NCI-H146 (cell line): ENCODE data around the gene TFEB.

Experiments used
- DNase-seq: peaks from one replicate; lab custom pipeline; 2025; lab: John Stamatoyannopoulos, UW

TFEB gene

DNA sequence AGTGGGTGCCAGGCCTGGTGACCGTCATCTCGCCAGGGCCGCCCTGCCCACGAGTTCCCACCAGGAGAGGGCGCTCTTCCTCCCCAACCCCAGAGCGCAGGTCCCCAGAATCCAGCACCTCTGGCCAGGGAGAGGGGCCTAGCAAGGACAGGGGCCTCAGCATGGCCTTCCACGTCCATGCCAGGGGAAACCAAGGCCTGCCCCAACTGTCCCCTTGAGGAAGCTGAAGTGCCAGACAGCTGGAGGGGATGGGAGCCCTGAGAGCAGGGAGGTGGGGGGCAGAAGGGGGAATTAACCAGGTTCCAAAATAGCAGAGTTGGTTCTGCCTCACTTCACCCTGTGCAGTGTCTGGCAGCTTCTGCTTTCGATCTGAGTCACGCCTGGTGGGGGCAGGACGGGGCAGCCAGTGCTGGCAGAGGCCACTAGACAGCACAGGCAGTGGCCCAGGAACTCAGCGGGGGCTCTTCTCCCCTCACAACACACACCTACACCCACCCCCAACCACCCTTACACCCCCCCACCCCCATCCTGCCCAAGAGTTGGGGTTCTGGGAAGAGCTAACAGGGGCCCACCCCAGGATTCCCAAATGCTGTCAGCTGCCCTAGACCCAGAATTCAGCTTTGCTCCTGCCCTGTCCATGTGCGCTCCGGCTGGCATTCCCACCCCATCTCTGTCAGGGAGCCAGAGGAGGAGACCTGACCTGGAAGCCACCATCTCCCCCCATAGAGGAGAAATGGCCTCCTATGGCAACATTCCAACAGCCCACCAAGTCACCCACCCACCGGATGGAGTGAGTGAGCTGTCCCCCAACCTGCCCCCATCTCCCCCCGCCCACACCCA is 29.2 kb downstream of the TFEB start:
- DNase-seq = peak; percentile 45

GRCh38 chr6:41705311-41705995 is 30.0 kb downstream of the TFEB start:
- DNase-seq = peak; percentile 66

DNA sequence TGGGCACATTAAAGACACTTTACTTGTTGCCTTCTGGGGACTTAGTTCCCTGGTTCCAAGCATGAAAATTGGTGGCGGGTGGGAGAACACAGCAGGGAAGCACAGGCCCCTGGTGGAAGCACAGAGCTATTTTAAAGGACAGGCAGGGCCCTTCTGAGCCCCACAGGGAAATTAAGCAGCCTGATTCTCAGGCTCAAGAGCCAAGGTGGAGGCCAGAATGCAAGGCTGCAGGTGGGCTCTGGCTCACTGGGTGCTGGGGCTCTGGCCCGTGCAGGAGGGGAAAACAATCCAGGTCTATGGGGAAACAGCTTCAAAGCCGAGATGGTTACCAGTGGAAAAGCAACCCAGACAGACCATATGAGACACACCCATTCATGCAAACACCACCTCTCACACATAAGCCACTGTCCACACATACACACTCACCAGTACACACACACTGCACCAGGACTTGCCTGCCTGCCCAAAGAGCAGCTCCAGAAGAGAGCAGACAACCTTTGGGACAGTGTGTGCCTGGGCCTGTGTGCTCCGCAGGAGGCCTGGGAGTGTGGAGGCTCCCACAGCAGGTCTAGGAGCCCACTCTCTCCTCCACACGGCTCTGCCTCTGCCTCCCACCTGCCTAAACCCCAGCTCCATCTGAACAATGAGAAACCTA is 30.6 kb downstream of the TFEB start:
- DNase-seq = no peak

DNA sequence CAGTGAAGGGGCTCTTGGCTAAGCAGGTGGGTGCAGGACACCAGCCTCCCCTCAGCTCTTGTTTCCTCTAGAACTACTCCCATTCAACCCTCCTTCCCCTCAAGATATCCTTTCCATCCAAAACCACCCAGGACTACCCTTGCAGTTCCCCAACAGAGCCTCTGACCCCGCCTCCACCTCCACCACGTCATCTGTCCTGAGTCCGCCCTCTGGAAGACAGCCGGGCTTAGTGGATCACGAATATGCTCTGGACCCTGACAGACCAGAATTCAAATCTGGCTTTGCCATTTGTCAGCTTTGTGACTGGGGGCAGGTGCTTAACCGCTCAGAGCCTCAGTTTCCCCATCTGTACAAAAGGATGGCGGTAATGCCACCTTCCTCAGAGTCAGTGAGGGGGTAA is 31.4 kb downstream of the TFEB start:
- no peak for DNase-seq

DNA sequence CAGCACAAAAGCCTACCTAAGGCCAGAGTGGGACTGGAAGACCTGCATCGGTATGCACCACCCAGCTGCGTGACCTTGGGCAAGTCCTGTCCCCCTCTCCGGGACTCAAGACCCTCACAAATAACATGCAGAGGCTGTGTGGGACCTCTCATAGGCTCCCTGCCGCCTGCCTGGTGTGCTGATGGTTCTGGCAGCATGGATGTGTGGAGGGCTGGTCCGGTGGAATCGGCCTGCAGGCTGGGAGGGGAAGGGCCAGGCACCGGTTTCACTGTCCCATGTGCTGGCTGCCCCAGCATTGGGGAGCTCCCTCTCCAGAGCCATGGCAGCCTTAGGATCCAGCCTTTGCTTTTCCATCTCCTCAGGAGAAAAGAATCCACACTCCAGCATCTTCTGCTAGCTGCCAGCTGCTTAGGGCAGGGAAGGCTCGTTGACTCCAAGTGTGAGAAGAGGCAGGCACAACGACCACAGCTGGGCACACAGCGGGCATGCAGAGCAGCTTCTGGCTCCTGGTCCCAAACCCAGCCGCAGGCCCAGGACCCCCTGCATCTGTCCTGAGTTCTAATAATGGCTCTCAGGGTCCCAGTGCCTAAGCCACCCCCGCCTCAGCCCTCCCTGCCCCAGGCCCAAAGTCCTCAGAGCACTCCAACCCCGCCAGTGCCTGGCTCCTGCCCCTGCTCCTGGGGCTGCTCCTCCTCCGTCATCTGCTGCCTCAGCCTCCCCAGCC is 32.5 kb downstream of the TFEB start:
- no peak for DNase-seq

GRCh38 chr6:41702089-41702745 is 33.2 kb downstream of the TFEB start:
- no peak for DNase-seq

GRCh38 chr6:41700463-41701347 is 34.7 kb downstream of the TFEB start:
- peak; percentile 31 for DNase-seq

DNA sequence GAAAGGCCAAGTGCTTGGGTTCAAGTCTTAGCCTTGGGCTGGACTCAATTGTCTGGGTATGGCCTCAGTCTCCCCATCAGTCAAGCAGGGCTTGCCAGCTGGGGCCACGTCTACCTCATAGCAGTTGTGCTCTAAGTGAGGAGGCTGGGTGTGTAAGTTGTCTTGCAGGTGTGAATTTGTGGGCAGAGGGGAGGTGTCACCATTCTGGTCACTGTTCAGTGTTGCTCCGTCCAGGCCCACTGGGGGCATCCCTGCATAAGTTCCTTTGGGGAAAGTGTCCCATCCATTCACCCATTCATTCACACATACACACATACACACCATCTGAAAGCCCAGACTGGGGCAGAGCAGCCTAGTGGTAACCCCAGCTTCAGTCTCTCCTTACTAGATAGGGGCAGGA is 36.3 kb downstream of the TFEB start:
- DNase-seq = no peak

DNA sequence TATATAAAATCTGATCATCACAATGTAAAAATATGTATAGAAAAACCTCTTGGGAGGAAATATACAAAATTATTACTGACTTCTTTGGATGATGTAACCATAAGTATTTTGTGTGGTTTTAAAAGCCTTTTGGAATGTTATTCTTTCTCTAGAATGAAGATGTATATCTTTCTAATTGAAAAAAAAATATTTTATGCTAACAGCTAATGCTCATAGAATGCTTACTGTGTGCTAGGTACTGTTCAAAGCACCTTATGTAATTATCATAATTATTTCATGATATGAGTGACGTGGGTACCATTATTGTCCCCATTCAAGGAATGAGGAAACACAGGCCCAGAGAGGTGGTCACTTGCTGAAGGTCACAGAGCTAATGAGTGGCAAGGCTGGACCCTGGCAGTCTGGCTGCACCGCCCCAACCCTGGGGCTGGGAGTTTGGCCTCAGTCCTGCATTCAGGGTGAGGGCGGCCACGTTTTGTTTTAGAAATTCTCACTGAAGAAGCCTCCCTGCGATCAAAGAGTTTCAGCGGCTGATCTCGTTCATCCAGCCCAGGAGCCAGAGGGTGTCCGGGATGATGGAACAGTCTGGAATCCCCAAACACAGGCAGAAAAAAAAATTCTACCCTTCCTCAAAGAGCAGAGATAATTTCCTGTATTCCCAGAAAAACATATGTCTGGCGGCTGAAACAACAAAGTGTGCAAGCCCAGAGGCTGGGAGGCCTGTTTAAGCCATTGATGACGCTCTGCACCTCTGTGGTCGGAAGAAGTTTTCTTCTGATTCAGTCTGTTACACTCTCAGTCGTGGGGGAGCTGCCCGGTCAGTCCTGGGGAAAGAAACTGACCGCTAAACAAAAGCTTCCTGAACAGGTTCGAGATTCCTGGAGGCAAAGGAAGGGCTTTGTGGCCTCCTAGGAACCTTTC is 37.3 kb downstream of the TFEB start:
- DNase-seq = no peak

- DNase-seq = no peak
Observed at GRCh38 chr6:41696788-41697187, 38.6 kb downstream of the TFEB start.

DNA sequence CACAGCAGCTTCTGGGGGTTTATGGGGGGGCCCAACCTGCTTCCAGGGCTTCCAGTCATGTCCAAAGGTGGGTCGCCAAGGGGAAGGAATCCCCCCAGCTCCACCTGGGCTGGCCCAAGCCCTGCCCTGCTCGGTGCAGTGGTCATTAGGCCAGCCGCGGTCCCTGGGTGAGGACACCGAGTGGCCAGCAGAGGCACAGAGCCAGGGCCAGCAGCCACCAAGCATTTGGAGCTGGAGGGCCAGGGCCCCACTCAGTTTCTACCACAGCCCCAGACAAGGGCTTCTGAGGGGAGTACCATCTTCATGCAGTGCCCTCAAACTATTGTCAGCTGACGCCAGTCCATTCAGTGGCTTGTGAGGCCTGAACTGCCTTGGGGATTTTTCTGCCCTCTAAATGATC is 39.6 kb downstream of the TFEB start:
- DNase-seq = no peak

DNA sequence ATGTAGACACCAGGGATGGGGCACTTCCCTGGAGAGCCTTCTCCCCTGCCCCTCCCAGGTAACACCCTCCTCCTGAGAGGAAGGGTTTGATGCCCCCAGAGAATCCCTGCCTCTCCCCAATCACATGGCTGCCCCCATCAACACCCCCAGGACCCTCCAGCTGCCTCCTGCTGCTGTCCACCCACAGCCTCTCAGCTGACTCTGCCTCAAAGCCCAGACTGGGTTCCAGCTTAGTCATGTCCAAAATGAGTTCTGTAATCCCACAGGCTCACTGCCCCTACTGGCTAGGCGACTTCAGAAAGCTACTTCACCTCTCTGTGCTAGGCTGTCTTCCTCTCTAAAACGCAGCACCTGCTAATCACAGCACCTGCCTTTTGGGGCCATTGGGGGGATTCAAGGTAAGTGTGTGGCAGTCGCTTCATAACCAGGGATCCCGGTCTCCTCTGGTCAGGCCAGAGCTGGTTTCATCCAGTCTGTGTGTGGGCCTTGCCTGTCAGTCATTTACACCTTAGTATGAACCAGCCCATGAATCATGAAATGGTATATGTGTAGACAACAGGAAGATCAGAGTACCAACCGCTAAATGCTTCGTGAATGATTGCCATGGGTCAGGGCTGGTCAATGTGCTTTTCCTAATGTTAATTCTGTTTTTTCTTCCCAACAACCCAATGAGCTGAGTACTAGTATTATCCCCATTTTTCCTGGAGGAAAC is 40.4 kb downstream of the TFEB start:
- DNase-seq = no peak

GRCh38 chr6:41693281-41694240 is 41.8 kb downstream of the TFEB start:
- DNase-seq = no peak

DNA sequence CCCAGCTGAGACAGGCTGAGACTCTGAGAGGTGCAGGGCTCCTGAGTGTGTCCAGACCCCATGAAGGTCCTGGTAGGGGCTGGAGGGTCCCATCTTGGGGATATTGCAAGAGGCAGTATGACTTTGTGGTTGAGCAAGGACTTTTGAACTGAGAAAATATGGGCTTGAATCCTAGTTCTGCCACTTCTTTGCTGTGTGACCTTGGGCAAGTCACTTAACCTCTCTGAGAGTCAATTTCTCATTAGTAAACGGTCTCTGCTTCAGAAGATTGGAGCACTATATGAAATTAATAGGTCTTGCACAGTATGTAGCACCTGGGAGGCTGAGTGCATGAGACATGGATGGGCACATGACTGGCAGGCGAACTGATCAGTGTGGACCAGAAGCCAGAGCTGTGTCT is 42.7 kb downstream of the TFEB start:
- no peak for DNase-seq

- DNase-seq = no peak
Observed at GRCh38 chr6:41692080-41692675, 43.2 kb downstream of the TFEB start.

GRCh38 chr6:41691426-41692079 is 43.9 kb downstream of the TFEB start:
- DNase-seq = no peak
